ENCODE data around the gene HS1BP3.

Gene HS1BP3

DNA sequence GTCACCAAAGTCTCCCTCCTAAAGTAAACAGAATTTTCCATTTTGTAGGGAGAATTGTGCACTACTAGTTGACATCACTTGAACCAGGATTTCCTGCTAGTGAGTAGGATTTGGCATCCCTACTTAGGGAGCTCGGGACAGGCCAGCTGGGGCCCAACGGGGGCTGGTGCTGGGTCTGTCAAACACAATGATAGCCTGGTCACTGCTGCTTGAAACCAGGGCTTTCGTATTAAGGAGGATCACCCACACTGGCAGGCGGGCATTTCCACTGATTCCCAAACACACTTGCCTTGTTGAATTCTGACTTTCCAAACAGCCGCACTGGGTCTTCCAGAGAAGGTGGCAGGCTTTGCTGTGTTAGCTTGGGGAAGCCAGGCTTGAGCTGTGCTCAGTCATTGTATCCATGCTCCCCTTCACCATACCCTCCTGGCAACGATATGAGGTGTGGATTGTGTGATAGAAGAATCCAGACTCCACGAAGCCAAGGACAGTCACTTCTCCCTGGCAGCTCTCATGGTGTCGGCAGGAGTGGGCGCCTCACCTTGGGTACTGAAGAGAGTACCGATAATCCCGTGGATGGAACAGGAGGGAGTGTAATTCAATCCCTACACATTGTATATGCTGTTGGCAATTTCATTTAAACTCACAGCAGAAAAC lies 23.5 kb upstream of the HS1BP3 start:
- DNase-seq = no peak

DNA sequence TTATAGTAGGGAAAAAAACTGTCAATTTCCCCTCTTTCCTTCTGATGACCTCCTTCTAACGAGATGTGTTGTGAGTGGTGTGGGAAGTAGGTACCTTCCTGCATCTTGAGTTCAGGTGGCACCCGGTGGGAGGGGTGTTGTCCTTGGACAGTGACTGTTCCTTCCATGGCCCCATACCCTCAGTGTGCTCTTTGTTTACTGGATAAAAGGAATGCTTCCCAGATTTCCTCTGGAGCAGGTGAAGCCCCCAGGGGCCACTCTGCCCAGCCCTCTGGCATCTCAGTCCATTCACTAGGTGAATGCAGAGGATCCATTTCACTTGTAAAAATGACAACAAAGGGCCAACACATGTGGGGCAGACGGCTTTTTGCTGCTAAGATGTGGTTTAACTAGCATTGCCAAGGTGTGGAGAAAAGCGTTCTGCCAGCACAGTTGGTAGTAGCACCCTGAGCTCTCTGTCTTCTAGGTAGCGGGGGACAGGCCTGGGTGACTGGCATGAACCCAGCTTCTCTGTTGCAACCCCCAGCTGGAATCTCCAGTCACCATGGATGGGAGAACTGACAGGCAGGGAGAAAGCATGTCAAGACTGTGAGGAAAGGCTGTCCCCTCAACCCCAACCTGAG lies 22.9 kb upstream of the HS1BP3 start:
- no peak for DNase-seq

DNA sequence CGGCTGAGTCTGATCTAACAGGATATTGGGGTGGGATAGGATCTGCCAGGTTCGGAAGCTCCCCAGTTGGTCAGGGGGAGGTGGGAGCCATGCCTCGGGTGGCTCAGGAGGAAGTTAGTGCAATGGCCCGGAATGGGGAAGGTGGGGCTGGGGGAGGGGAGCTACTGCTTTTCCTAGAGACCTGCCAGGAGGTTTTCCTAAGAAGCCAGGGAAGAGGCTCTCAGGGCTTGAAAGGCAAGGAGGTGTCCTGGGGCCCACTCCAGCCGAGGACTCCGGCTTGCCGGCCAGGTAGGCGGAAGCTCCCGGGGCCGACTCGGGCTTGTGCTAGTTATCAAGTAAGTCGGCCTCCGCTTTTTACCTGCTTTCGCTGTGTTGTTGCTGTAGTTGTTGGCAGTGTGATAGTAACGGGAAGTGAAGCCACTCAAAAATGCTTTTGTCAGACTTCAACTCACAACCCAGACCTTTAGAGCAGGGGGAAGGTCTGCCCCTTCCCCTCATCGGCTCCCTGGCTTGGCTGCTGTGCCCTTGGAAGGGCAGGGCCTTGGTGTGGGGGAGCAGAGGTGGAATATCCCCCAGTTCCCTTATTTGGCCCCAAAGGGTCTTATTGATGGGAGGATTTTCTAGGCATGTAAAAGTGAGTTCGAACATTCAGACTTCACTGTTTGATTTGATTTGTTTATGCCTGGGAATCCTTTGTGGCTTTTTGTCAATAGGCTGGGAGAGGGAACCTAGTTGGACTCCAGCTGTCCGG lies 21.5 kb upstream of the HS1BP3 start:
- DNase-seq = no peak

DNA sequence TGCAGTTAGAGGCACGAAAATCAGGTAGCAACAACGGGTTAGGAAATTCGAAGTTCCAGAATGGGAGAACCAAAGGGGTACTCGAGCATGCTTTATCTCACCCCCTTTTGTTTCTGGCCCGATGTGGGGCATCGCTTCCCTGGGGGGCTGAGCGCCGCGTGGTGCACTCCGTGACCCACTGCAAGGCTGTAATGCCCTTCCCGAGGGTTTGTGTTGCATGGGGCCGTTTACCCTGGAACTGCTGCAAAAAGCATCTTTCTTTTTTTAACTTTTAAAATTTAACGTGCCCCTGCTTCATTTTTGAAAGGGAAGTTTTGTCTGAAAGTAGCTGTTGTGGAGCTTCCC lies 20.8 kb upstream of the HS1BP3 start:
- no peak for DNase-seq

DNA sequence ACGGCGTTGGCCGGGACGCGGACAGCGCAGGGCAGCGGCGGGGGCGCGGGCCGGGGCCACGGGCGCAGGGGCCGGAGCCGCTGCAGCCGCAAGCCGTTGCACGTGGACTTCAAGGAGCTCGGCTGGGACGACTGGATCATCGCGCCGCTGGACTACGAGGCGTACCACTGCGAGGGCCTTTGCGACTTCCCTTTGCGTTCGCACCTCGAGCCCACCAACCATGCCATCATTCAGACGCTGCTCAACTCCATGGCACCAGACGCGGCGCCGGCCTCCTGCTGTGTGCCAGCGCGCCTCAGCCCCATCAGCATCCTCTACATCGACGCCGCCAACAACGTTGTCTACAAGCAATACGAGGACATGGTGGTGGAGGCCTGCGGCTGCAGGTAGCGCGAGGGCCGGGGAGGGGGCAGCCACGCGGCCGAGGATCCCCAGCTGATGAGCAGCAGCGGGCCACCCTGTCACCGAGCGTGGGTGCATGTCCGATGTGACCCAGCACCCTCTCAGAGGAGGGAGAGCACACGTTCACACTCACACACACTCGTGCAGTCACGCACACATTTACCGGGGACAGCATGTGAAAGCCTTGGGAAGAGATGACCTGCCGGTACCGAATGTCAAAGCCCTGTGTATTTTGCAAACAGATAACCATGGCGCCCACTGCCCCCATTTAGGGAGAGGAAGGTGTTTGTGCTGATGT lies 20.3 kb upstream of the HS1BP3 start:
- no peak for DNase-seq

DNA sequence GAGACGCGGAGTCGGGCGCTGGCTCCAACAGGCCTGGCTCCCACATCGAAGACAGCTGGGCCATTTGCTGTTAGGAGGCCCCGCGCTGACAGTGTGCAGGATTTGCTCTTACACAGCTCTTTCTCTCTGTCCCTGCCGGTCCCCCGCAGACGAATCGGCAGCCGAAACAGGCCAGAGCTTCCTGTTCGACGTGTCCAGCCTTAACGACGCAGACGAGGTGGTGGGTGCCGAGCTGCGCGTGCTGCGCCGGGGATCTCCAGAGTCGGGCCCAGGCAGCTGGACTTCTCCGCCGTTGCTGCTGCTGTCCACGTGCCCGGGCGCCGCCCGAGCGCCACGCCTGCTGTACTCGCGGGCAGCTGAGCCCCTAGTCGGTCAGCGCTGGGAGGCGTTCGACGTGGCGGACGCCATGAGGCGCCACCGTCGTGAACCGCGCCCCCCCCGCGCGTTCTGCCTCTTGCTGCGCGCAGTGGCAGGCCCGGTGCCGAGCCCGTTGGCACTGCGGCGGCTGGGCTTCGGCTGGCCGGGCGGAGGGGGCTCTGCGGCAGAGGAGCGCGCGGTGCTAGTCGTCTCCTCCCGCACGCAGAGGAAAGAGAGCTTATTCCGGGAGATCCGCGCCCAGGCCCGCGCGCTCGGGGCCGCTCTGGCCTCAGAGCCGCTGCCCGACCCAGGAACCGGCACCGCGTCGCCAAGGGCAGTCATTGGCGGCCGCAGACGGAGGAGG lies 19.6 kb upstream of the HS1BP3 start:
- no peak for DNase-seq

DNA sequence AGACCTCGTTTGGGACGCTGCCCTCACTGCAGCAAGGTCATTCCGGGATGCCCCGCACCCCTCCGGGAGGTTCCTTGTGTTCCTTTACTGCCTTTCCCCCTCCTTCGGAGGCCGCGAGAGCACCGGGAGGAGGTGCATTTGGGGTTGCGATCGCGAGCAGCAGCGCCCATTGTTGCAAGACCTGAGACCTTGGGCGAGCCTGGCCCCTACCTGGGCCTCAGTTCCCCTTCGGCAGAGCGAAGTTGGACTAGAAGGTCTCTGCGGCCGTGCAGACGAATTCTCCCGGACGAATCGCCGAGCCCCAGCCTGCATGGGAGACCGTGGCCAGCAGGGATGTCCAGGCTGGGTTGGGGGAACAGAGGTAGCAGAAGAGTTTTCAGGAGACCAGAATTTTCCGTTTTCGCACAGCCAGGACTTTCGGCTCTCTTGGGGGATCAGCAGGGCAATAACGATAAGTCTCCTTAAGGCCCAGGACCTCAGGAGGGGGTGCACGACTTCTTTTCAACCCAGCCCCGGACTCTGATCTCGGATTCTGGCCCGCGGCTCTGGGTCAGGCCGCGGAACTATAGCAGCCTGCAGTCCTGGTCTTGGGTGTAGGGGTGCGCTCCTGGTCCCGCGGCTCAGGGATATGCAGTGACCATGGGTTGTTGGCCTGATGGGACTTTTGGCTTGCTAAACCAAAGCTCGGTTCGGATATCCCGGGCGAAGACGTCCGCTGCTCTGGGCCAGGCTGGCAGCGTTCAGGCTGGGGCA lies 18.8 kb upstream of the HS1BP3 start:
- no peak for DNase-seq

DNA sequence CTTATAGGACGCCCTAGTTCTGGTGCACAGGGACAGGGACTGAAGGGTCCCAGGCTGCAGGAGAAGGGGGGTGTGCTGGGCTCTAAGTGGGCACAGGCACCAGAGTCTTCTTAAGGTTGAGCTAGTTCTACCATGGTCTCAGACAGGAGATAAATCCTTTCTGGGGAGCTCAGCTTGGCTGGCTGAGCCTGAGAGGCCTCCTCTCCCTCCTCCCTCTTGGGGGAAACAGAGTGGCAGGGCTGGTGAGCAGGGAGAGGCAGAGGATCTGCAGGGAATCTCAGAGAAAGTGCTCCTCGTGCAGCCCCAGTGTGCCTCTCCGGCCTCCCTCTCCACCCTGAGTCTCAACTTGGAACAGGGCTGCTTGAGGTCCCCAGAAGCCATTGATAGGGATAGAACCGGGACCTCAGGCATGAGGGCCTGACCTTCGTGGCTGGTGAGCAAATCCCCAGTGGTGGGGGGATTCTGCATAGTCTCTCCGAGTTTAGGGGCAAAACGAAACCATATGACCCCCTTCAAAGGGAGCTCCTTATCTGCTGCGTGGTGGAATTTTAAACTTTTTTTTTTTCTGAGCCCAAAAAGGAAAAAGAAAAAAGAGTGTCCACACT lies 18.1 kb upstream of the HS1BP3 start:
- DNase-seq = no peak

DNA sequence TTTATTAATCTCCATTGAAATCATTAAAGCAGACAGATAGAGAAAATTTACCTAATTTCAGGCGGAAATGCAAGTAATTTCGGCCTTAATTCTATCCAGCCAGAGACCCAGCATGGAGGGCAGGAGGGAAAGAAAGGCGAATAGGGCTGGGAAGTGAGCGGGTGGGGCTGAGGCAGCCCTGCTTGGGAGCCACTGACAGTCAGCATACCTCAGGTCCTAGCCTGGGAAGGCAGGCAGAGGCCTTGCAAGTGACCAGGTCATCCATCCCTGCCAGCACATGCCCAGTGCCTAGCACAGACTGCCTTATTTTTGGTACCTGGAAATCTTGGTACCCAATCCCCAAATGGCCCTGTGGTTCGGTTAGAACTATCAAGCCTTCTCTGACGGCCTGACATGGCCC lies 17.6 kb upstream of the HS1BP3 start:
- no peak for DNase-seq

DNA sequence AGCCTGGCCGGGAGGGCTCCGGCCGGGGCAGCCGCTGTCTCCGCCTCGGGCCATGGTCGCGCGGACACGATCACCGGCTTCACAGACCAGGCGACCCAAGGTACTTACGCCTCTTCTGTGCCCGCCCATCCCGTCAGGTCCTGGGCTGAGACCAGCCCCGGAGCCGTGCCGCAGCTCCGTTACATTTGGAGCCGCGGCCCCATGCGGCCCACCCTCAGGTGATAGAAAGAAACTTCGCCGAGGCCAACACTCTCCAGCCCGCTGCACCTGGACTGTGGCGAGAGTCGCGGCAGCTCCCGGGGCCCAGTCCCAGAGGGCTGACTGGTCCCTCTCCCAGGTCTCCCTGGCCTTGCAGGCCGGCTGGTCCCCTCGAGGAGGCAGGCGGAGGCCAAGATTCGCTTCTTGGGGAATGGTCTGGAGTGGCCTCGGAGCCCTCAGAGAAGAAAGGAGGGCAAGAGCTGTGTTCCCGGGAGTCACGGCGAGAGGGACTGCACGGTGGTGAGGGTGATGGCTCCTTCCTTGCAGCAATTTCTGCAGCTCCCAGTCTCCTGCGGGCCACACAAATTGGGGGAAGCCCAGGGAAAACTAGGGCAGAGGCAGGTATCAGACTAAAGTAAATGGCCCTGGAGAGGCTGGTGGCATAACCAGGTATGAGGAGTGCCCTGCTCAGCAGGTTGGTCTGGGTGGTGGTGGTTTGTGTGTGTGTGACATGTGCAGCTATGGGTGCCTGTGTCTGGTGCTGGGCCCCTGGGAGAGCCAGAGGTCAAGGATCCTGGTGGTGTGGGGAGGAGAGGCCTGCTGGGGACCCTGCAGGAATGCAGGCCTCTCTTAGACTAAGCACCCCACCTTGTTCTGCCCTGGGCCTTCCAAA lies 16.9 kb upstream of the HS1BP3 start:
- DNase-seq = no peak

DNA sequence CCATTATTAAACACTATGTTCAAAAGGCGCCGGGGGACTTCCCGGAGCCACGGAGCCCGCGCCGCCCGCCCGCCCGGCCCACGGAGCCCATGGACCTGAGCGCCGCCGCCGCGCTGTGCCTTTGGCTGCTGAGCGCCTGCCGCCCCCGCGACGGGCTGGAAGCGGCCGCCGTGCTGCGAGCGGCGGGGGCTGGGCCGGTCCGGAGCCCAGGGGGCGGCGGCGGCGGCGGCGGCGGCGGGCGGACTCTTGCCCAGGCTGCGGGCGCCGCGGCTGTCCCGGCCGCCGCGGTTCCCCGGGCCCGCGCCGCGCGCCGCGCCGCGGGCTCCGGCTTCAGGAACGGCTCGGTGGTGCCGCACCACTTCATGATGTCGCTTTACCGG lies 16.2 kb upstream of the HS1BP3 start:
- no peak for DNase-seq

DNA sequence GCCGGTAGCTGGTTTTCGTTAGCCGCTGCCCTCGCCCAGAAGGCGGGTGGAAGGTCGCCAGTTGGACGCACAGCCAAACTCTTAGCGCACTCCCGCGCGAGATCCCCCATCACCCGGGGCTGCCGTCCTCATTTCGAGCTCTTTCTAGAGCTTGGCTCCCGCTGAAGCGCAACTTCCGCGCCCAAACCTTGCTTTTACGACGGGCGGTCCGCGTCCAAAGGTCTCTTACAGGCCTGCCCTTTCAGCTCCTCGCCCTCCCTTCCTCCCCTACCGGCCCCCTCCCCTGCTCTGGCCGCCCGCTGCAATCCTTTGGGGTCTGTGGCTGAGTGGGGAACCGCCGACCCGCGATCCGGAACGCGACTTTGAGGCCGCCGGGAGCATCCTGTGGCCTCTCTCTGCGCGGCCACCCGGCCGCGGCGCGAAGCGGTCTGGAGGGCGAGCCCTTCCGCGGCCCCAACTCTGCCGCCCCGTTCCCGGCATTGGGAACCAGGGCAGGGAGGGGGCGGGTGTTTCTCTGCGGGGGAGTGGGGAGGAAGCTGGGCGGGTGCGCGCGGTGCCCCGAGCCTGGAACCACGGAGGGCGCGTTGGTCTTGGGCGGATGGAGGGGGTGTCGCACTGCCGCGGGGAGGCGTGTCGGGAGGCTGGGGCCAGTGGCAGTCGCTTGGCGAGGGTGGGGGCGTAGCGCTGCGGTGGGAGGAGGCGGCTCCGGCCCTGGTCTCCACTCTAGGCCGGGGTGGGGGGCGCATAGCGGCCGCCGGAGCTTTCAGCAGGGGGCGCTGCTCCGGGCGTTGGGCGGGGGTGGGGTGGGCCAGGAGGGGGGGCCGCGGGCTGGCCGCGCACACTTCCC lies 15.6 kb upstream of the HS1BP3 start, which contains the start of gene GDF7:
TSS of gene GDF7 (plus strand) at position 841 of the 847 bp plus-strand sequence. CDS start 96 bp downstream, outside the sequence.
- DNase-seq = peak in 1 of 2 donors; percentile 25

DNA sequence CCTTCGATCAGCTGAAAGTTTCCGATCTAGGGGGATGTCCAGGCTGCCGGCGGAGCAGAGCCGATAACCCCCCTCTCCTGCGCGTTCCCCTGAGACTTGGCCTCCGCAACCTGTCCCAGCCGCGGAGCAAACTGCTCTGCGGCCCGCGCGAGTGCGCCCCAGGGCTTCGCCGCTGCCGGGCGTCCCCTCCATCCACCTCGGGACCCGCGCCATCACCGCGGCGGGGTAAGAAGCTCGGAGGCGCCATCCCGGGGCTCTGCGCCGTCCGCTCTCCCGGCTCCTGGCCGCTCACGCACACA lies 15.1 kb upstream of the HS1BP3 start:
- no peak for DNase-seq

DNA sequence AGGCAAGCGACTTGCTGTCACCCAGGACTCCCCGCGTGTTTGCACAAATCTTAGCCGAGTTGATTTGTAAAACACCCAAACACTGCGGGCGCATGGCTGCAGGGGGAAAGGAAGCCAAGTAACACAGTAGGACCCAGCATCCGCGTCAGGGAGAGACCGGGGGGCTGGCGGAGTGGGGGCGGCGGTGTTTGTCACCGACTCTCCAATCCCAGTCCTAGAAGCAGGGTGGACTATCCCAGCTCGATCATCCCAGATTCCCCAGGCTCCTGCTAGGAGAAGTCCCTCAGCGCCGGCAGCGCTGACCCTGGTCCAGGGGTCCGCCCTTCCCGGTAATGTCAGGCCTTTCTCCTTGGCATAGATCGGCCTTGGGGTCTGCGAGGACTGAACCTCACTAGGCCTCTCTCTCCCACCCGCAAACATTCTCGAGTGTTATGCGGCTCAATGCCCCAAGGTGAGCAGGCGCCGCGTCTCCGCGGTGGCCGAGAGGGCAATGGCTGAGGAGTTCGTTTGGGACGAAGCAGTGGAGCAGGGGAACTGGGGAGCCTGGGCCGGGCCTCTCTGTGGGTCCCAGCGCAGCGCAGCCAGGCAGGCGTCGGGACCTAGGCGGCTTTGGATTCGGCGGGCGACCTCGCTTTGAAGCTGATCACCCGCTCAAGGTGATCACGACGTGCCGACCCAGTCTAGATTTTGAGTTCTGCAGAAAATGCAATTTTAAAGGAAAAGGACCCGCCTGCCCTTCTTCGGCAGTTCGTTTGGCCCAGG lies 14.5 kb upstream of the HS1BP3 start:
- DNase-seq = no peak

DNA sequence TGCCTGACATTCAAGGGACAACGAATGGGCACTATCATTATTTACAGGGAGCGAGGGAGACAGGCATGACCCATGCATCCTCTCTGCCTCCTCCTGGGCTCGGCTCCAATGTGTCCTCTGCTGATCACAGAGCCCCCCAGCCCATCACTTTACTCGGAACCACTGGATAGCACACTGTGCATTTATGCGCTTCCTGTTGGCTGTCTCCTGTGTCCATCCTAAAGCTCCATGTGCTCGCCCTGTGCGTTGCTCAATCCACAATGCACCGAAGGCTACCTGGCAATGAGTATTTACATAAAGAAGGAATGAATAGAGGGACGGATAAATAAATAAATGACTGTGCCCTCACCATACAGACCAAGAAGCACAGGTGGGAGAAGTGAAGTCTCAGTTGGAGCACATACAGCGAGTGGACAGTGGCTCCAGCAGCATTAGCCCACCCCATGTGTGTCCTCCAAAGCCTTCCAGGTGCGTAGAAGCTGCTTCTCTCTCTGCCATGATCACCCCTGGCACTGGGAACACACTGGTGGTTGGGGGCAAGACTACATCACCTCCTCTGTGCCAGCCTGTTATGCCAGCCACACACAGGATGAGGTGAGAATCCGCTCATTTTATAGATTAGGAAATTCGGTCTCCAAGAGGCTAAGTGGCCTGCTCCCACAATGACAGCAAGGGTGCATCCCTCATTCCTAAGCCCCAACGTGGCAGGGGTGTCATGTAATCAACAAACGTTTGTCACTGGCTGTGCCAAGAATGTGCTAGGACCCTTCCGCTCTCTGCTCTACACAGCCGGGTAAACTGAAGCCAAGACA lies 13.7 kb upstream of the HS1BP3 start:
- DNase-seq = no peak

DNA sequence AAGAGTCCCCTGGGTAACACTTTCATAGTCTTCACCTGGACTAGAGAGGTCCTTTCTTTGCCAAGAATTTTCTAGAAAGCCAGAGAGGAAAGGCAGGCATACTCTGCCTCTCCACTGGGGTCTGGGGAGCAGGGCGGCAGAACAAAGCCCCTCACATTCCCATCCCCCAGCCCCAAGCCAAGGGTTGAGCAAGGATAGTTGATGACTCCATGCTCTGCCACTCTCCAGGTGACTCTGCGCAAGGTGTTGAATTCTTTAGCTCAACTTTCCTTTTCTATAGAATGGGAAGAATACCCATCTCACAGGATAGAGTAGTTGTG lies 13.1 kb upstream of the HS1BP3 start:
- DNase-seq = no peak

DNA sequence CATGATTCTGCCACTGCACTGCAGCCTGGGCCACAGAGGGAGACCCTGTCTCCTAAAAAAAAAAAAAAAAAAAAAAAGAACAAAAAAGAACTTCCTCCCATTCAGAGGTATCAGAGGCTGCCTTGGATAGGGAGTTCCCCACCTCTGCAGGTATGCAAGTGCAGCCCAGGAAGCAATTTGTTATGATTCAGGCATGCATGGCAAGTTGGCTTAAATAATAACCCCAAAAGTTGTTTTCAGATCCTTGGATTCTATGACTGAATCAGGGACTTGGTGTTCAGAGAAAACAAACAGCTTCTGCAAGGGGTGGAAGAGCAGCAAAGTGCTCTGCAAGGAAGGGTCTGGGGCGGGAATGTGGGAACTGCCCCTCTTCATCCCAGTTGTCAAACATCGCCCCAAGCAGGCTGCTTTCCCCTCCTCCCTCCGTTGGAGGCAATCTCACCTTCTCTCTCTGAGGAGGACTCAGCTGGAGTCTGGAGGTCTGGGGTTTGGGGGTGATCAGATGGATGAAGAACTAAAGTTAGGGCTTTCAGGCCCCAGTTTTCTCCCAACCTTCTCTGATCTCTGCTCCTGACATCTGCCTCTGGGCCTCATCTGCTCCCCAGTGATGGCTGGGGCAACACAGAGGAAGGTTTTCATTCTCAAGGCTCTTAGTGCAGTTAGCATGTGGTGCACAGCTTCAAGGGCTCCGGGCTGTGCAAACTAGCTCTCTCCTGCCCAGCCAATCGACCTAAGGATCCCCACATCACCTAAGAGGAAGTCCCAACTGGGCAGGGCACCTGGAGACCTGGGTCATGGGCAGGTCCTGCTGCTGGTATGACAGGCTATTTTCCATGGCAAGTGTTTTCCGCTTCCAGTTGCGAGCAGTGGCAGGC lies 12.5 kb upstream of the HS1BP3 start:
- no peak for DNase-seq

Measured in bone marrow (tissue), 2 donors.